Fibroblast of upper back skin (primary cell): ENCODE data around the gene ZNF850.

Experiments used
- DNase-seq: peaks from one replicate; pipeline ENCODE4 v3.0.0-alpha.2; 2013

The ZNF850 gene

DNA sequence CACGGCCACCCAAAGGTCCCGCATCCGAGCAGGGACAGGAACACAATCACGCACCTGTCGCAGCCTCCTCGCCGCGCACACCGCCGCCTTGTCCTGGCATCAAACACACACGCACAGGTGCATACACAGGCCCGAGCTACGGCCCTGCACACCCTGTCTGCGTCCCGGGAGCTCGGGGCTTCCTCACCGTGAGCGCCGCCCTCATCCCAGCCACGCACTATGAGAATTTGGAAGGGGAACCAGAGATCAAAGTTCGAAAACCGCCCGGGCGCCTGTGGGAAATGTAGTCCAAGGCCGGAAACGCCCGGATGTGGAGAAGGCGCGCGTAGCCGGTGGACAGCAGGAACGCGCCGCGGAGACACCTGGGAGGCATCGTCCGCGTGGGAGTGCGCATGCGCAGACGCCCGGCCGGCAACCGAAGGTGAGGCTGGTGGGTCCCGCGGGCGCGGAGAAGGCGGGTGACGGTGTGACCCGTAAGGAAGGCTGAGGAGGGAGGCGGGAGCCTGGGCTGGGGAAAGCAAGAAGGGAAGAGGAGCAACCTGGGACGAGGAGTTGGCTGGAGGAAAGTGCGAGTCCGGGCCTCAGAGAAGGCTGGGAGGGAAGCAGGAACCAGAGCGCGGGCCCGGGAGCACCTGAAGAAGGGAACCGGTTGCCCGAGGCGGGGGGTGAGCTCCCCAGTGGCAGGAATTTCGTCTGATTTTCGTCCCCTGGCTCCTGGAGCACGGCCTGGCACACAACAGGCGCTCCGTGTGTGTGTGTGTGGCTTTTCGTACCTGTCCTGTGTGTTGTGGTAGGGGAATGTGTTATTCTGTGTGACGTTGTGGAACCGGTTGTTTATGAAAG is 85.2 kb downstream of the ZNF850 start, which contains the start of gene ZNF567:
ZNF567 (plus strand) TSS at position 399 of the 843 bp plus-strand sequence. CDS start 7,256 bp downstream, outside the sequence.
- DNase-seq, result peak; percentile 94

GRCh38 chr19:36686365-36687213 is 86.0 kb downstream of the ZNF850 start:
- no peak for DNase-seq

DNA sequence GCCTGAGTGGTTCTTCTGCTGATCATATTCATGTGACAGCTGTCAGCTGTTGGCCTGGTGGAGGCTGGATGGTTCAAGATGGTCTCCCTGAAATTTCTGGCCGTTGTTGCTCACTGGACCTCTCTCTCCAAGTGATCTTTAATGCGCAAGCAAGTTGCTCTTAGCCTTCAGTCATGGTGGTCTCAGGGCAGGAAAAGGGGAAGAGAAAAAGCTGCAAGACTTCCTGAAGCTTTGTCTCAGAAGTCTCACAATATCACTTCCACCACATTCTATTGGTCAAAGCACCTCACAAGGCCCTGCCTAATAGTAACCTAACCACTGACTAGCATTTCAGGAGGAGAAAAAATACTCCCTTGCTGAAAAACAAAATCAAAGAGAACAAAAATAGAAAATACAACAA is 86.8 kb downstream of the ZNF850 start:
- no peak for DNase-seq

DNA sequence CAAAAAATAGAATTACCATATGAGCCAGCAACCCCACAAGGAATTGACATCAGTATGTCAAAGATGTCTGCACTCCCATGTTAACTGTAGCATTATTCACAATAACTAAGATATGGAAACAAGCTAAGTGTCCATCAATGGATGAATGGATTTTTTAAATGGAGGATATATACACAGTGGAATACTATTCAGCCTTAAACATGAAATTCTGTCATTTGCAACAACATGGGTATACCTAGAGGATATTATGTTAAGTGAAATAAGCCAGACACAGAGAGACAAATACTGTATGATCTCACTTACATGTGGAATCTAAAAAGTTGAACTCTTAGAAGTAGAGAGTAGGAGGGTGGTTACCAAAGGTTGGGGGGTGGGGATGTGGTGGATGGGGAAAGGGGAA is 93.2 kb downstream of the ZNF850 start:
- no peak for DNase-seq

DNA sequence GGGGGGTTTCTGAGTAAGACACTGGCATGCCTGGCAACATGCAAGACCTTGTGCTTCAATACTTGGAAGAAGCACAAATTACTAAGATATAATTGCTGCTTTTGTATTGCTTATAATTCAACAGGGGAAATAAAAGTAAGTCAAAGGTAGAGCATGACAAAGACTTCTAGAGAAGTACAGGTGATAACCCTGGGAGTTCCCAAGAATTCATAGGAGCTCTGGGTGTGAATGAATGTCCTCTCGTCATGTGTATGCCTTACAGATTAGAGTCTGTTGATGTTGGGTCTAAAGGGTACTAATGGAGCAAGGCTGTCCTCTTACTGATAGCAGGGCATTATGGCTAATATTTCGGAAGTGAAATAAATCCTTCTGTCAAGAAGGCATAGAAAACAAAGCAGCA is 98.4 kb downstream of the ZNF850 start:
- DNase-seq, result no peak

DNA sequence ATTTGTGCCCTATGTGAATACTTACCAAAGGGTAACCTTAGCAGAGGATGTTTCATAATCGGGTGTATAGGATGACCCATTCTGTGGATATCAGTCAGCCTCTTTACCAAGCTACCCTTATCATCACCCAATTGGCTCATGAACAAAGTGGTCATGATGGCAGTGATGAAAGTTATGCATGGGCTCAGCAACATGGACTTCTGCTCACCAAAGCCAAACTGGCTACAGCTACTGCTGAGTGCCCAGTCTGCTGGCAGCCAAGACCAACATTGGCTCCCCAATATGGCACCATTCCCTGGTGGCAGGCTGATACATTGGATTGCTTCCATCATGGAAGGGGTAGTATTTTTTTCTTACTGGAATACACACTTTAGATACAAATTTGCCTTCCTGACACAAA is 100.2 kb downstream of the ZNF850 start:
- DNase-seq, result no peak

DNA sequence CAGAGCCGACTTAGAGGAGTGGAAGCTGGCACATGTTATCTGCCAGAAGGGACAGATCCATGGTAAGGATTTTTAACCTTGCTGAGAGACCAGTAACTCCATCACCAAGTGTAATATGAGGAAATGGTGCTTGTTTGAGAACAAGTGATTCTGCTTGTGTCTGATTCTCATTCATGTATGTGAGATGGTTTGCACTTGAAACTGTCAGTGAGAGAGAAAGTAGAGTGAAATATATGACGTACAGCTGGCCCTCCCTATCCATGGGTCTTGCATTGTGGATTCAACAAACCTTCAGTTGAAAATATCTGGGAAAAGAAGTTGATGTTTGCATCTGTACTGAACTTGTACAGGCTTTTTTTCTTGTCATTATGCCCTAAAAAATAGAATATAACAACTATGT is 104.0 kb downstream of the ZNF850 start:
- DNase-seq, result no peak

- no peak for DNase-seq
Observed at GRCh38 chr19:36665832-36666231, 106.8 kb downstream of the ZNF850 start.
